Activated naive CD4-positive, alpha-beta T cell treated with anti-CD3 and anti-CD28 coated beads, Interleukin-2, amount 50 U/mL, for 72 hours (primary cell): ENCODE data around the gene AKIRIN1. TPM values are rescaled to one million over a fixed set of nuclear protein-coding genes. Genes with fewer than 3 reads are reported as not detected.
A peak's percentile ranks its signal among the peaks of the same experiment; 100 is the strongest.
"Not testable (repeated sequence)": the region's sequence is repeated elsewhere in the genome, so short reads cannot be mapped to it uniquely, and the experiment has no call there.

ENCODE experiments used
- ATAC-seq, 2 donors: fragments of 150-1000 bp; cut with Tn5 transposase; 2 replicates each; pipeline ENCODE4 v1.10.0; 2021; ENCODE audit warnings: mild to moderate bottlenecking in 2 of 2, moderate library complexity in 2 of 2
- DNase-seq, 2 donors: peaks; one replicate each; pipeline ENCODE4 v3.0.0; 2021 to 2022; ENCODE audit warnings: low spot score in 2 of 2
- H3K27ac Mint-ChIP-seq, 2 donors: one replicate each; pipeline ENCODE4 v1.8.0; 2022; ENCODE audit warnings: mild to moderate bottlenecking in 2 of 2, mixed read lengths in 2 of 2
- H3K36me3 Mint-ChIP-seq, 2 donors: one replicate each; pipeline ENCODE4 v1.8.0; 2022; ENCODE audit warnings: mixed read lengths in 2 of 2
- H3K9me3 Mint-ChIP-seq, 2 donors: one replicate each; pipeline ENCODE4 v1.8.0; 2022; ENCODE audit warnings: mixed read lengths in 2 of 2
- total RNA-seq, 2 donors: library from RNA; stranded (reverse); gene quantifications; one replicate each; pipeline ENCODE4 v1.2.3, GENCODE V29; 2022

Gene AKIRIN1
- total RNA-seq, 2 donors from 2014 or later = 45.8 to 93.6 TPM

DNA sequence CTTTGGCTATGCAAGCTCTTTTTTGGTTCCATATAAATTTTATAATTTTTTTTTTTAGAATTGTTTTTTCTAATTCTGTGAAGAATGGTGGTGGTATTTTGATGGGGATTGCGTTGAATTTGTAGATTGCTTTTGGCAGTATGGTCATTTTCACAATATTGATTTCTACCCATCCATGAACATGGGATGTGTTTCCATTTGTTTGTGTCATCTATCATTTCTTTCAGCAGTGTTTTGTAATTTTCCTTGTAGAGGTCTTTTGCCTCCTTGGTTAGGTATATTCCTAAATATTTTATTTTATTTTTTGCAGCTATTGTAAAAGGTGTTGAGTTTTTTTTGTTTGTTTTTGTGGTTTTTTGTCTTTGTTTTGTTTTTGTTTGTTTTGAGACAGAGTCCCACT is 29.4 kb downstream of the AKIRIN1 start:
- DNase-seq, H3K27ac Mint-ChIP-seq, H3K9me3 Mint-ChIP-seq, H3K36me3 Mint-ChIP-seq, ATAC-seq: not testable (repeated sequence)

DNA sequence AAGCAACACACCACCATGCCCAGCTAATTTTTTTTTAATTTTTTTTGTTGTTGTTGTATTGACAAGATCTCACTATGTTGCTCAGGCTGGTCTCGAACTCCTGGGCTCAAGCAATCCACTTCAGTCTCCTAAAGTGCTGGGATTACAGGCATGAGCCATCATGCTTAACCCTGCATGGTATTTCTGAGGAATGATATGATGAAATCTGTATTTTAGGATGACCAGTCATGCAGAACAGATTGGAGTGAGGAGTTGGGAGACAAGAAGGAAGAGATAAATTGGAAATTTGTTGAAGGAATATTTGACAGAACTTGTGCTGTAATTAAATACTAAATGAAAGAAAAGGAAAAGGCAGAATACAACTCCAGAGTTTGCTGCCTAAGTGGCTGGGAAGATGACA is 30.4 kb downstream of the AKIRIN1 start:
- H3K9me3 Mint-ChIP-seq = no peaks in the 10 kb centered on the region

DNA sequence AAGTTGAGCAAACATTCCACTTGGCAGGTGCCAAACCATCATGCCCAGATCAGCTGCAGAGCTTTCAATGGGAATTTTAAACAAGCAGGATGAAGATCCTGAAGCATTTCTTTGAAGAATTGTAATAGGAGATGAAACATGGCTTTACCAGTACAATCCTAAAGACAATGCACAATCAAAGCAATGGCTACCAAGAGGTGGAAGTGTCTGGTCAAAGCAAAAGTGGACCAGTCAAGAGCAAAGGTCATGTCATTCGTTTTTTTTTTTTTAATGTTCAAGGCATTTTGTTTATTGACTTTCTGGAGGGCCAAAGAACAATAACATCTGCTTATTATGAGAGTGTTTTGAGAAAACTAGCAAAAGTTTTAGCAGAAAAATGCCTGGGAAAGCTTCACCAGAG is 32.1 kb downstream of the AKIRIN1 start:
- Mint-ChIP-seq H3K27ac (no peak overlapping the region), H3K9me3 (no peaks in the 10 kb centered on the region), H3K36me3 (peaks cover 13% of the 10 kb centered on the region in 2 donors)
- ATAC-seq (no peak), DNase-seq (no peak)

More for the DNA sequence above, 30.4 kb downstream of the AKIRIN1 start:
- Mint-ChIP-seq H3K27ac (no peak overlapping the region), H3K36me3 (peaks cover 2 to 7% of the 10 kb centered on the region in 2 donors)
- no peak for ATAC-seq
- DNase-seq = no peak

DNA sequence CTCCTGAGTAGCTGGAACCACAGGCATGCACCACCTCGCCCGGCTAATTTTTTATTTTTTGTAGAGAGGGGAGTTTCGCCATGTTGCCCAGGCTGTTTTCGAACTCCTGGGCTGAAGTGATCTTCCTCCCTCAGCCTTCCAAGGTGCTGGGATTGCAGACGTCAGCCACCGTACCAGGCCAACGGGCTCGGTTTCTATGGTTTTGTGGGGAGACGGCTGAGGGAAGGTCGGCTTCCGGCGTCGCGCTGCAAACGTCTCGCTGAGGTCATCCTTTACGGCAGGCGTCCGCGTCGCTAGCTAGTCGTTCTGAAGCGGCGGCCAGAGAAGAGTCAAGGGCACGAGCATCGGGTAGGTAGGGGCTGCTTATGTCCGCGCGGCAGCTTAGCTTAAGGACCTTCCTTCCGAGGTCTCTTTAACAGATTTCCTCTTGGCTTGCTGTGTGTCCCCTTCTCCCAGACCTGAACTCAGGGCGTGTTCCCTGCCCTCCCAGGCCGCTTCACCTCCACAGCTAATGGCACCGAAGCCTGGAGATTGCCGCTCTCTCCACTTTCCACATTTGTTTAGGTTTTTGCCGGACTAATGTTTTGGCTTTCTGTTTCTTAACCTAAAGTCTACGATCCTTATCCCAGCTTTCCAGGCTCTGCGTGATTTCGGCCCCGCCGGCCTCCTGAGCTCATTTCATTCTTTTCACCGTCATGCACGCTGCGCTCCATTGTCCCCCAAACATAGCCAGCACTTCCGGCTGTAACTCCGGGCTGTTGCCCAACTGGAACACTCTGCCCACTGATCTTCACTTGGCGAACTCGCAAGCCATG is 35.2 kb downstream of the AKIRIN1 start, which contains the start of gene NDUFS5:
Gene NDUFS5, plus strand, starts transcription at position 300 of the 815 bp plus-strand sequence. CDS start 2,375 bp downstream, outside the sequence.
- DNase-seq (peak; percentile 75 to 87), ATAC-seq (peak; percentile 84 to 91)
- Mint-ChIP-seq H3K9me3 (no peaks in the 10 kb centered on the region), H3K36me3 (peaks cover 18 to 29% of the 10 kb centered on the region in 2 donors), H3K27ac (peak within 1 kb of the TSS; percentile 96 to 99)

DNA sequence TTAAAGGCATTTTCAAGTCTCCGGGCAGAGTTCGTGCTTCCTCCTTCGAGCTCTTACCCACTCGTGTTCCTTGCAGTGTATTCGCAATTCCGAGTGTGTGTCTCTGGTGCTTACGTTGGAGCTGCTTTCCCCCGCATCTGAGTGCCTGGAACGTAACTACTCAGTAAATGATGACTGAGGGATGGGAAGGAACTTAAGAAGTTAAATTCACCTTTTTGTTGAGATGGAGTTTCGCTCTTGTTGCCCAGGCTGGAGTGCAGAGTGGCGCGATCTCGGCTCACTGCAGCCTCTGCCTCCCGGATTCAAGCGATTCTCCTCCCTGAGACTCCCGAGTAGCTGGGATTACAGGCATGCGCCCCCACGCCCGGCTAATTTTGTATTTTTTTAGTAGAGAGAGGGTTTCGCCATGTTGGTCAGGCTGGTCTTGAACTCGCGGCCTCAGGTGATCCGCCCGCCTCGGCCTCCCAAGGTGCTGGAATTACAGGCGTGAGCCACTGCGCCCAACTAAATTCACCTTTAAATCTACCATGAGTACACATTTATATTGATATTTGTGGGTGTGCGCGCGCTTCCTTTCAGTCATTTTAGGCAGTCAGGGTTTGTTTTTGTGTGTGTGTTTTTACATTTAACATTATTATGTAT is 35.9 kb downstream of the AKIRIN1 start:
- Mint-ChIP-seq H3K27ac (peak overlapping the region; percentile 96 to 99), H3K36me3 (peaks cover 18 to 35% of the 10 kb centered on the region in 2 donors), H3K9me3 (no peaks in the 10 kb centered on the region)
- ATAC-seq (no peak), DNase-seq (no peak)

DNA sequence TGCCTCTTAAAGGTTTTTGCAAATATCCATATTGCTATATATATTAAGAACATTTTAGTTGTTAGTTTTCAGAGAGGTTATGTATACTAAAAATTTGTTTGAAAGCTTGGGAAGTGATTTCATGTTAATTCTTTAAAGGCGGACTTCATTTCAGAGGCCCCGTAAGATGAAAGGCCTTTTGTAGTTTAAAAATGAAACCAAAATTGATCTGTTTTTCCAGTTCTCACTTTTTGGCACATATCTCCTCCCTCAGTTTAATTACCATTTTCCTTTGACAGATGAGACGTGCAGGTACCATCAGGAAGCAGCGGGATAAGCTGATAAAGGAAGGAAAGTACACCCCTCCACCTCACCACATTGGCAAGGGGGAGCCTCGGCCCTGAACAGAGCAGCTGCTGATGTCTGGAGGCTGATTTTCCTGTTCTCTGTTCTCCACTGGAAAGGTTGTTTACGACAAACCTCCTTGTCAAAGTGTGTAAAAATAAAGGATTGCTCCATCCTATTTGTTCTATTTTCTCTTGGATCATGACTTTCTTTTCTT is 43.1 kb downstream of the AKIRIN1 start:
- Mint-ChIP-seq H3K9me3 (no peaks in the 10 kb centered on the region), H3K36me3 (peaks cover 6 to 60% of the 10 kb centered on the region in 2 donors), H3K27ac (peak overlapping the region; percentile 84 to 97)
- DNase-seq (no peak), ATAC-seq (peak in 1 of 2 donors; percentile 10)

DNA sequence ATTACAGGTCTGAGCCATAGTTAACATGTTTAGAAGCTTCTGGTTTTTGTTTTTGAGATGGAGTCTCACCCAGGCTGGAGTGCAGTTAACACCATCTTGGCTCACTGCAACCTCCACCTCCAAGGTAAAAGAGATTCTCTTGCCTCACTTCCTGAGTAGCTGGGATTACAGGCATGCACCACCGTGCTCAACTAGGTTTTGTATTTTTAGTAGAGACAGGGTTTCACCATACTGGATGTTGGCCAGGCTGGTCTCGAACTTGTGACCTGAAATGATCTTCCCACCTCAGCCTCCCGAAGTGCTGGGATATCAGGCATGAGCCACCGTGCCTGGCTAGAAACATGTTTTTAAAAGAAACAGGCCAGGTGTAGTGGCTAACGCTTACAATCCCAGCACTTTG is 45.6 kb downstream of the AKIRIN1 start:
- DNase-seq = no peak
- peaks cover 6 to 49% of the 10 kb centered on the region in 2 donors for H3K36me3 Mint-ChIP-seq
- ATAC-seq = no peak
- H3K27ac Mint-ChIP-seq = no peak overlapping the region
- H3K9me3 Mint-ChIP-seq = no peaks in the 10 kb centered on the region

DNA sequence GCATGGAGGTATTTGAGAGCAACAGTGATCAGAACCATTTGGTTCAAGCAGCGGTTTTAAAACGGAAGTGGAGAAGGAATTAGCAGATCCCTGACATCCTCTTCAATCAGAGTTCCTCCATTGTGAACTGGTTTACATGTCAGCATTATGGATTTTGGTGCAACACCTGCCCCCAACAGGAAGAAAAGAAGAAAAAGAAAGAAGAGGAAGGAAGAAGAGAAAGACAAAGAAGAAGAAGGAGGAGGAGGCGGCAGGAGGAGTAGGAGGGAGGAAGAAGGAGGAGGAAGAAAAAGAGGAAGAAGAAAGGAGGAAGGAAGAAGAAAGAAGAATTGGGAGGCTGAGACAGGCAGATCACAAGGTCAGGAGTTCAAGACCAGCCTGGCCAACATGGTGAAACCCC is 52.4 kb downstream of the AKIRIN1 start:
- no peak for ATAC-seq
- Mint-ChIP-seq H3K27ac (peak overlapping the region; percentile 76 to 93), H3K9me3 (no peaks in the 10 kb centered on the region), H3K36me3 (peaks cover 6 to 16% of the 10 kb centered on the region in 2 donors)
- DNase-seq = no peak

DNA sequence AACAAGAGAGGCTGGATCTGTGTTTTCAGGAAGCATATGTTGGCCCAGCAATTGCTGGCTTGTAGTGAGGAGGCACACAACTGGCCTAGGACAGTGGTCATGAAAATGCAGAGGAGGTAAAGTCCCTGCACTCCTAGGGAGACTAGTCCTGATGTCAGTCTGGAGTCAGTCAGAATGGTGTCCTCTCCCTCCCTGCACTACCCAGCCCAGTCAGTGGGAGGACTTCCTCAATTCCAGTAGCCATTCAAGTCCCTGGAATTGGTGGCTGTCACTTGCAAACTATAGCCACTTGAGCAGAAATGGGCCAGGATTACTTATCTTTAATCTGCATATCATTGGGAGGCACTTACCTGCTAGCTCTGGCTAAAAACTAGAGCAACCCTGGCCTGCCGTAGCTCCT is 53.7 kb downstream of the AKIRIN1 start:
- H3K9me3 Mint-ChIP-seq = no peaks in the 10 kb centered on the region
- no peak overlapping the region for H3K27ac Mint-ChIP-seq
- no peak for ATAC-seq
- no peak for DNase-seq
- peaks cover 6 to 10% of the 10 kb centered on the region in 2 donors for H3K36me3 Mint-ChIP-seq

DNA sequence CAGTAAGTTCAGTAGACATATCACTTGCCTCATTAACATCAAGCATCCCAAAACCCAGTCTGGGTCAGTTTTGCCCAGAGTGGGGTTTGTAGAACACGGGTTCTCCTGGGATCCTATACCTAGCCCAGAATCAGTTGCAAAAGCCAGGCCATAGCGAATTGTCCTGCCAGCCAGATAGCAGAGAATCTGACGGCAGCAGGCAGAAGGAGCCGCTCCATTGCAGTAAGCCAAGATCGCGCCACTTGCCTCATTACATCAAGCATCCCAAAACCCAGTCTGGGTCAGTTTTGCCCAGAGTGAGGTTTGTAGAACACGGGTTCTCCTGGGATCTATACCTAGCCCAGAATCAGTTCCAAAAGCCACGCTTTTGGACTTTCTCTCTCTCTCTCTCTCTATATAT is 54.2 kb downstream of the AKIRIN1 start:
- Mint-ChIP-seq H3K9me3 (no peaks in the 10 kb centered on the region), H3K36me3 (peaks cover 6 to 10% of the 10 kb centered on the region in 2 donors), H3K27ac (no peak overlapping the region)
- DNase-seq (no peak), ATAC-seq (no peak)

DNA sequence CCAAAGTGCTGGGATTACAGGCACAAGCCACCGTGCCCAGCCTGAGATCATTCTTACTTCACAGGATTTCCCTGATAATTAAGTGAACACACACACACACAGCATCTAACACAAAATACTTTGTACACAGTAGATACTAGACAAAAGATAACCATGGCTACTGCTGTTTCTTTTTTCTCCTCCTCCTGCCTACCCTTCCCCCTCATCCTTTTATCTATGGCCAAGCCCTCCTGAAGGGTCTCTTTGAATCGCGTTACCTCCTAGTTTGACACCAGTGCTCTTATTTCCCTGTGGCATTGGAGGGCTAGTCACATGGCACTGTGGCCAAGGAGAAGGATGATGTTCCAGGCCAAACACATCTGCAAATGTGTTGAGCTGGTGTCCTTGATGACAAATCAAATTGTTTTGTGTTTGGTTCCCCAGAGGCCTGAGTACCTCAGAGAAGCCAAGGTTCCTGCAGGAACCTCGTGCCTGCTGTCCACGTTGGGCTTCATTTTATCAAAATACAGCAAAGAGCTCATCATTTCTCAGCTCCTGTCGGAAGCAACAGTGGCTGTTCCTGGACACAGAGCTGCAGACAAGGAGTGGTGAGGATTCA is 55.6 kb downstream of the AKIRIN1 start:
- peaks cover 6 to 10% of the 10 kb centered on the region in 2 donors for H3K36me3 Mint-ChIP-seq
- H3K9me3 Mint-ChIP-seq = no peaks in the 10 kb centered on the region
- ATAC-seq (no peak), DNase-seq (no peak)
- H3K27ac Mint-ChIP-seq = peak overlapping the region in 1 of 2 donors; percentile 68

DNA sequence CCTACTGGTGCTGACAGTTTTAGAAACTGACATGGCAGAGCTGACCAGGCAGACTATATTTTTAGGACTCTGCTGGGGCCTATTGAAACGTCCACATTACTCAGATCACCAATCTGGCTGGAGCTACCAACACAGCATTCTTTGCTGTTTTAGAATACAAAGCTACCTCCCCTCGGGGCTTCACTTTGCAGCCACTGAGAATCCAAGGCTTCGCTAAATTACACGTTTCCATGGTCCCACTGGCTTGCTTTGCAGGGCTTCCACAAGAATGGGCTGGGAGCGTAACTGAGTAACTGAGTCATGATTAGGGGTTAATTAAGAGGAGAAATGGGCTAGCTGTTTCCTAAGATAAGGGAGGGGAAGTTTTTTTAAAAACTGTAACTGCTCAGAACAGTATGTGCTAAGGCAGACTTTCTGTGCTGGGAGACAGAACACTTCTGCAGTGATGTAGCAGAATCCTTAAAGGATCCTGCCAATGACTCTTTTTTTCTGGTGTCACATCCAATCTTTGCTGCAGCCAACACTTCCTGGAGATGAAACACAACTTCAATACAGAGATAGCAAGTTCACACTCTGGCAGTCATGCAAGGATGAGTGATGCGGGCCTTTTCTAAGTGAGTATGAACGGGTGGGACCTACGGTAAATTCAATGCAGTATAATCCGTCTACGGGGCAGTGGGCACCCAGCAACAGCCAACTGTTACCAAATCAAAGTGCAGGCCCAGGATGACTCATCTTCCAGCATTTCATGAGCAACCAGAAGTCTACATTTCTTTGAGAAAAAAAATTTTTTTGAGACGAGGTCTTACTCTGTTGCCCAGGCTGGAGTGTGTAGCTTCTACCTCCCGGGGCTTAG is 56.5 kb downstream of the AKIRIN1 start:
- Mint-ChIP-seq H3K9me3 (no peaks in the 10 kb centered on the region), H3K27ac (peak overlapping the region in 1 of 2 donors; percentile 9), H3K36me3 (peaks cover 6 to 8% of the 10 kb centered on the region in 2 donors)
- ATAC-seq = peak; percentile 53 to 92
- DNase-seq = no peak

DNA sequence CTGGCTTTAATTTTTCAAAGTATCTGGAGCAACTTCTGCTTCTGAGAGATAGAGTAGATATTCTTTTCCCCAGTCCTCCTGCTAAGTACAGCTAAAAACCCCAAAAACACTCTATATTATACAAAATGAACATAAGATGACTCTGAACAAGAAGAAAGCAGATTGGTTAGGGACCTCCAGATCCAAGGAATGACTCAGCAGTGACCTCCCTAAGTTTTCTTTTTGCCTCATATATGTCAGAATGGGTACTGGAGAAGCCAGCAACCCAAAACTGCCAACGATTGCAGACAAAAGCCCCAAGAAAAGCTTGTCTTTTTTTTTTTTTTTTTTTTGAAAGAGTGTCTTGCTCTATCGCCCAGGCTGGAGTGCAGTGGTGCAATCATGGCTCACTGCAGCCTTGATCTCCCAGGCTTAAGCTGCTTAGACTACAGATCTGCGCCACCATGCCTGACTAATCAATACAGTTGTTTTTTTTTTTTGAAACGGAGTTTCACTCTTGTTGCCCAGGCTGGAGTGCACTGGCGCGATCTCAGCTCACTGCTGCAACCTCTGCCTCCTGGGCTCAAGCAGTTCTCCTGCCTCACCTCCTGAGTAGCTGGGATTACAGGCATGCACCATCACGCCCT is 57.8 kb downstream of the AKIRIN1 start:
- H3K27ac Mint-ChIP-seq = peak overlapping the region in 1 of 2 donors; percentile 38

DNA sequence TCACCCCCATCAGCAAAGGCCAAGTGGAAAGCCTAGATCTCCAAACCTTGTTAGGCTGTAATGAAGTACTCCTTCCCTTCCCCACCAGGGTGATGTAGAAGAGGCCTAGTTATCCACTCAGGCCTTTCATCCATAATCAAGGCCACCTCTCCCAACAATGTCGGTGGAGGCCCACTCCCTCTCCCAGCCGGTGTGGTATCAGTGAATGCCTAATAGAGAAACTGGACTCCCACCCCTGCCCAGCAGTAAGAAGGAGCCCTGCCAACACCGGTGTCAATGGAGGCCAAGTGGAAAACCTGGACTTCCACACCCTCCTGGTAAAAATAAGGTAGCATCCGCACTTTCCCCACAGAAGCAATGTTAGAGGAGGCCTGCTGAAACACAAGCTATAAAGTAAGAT is 58.9 kb downstream of the AKIRIN1 start:
- Mint-ChIP-seq H3K36me3 (no peaks in the 10 kb centered on the region), H3K27ac (peak overlapping the region; percentile 38 to 79), H3K9me3 (no peaks in the 10 kb centered on the region)
- no peak for DNase-seq
- no peak for ATAC-seq

More for the DNA sequence above, 57.8 kb downstream of the AKIRIN1 start:
- no peaks in the 10 kb centered on the region for H3K9me3 Mint-ChIP-seq
- H3K36me3 Mint-ChIP-seq = no peaks in the 10 kb centered on the region
- no peak for DNase-seq
- no peak for ATAC-seq

DNA sequence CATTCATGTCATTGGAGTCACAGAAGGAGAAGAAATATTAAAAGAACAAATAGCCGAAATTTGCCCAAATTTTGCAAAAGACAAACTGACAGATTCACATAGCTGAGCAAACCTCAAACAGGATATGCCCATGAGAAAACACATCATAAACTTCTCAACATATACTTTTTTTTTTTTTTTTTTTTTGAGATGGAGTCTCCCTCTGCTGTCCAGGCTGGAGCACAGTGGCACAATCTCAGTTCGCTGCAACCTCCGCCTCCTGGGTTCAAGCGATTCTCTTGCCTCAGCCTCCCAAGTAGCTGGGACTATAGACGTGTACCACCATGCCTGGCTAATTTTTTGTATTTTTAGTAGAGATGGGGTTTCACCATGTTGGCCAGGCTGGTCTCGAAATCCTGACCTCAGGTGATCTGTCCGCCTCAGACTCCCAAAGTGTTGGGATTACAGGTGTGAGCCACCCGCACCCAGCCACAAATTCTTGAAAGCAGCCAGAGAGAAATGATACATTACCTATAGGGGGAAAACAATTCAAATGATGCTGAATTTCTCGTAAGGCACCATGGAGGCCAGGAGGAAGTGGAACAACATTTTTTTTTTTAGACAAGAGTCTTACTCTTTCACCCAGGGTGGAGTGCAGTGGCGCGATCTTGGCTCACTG is 60.2 kb downstream of the AKIRIN1 start:
- peak overlapping the region in 1 of 2 donors; percentile 49 for H3K27ac Mint-ChIP-seq
- not testable (repeated sequence) for H3K36me3 Mint-ChIP-seq, ATAC-seq, DNase-seq, H3K9me3 Mint-ChIP-seq
